A673 (cell line): Measurements from ENCODE around the gene DLG5. TPM values are rescaled to one million over a fixed set of nuclear protein-coding genes. Genes with fewer than 3 reads are reported as not detected.

Source experiments
- BruUV-seq: library from RNA; stranded (reverse); fragments of 400-500 nt; replicated peaks from 2 replicates; lab custom pipeline; 2021; lab: Mats Ljungman, UMichigan
- CTCF ChIA-PET: fragments of 300-600 bp; sonication (Branson Sonifier 250); formaldehyde crosslinking; loops from one replicate; lab custom pipeline; 2022; ENCODE audit warnings: antibody characterized with exemption; lab: Charles Lee
- POLR2A ChIA-PET: fragments of 300-600 bp; sonication (Branson Sonifier 250); formaldehyde crosslinking; loops from one replicate; lab custom pipeline; 2022; ENCODE audit warnings: antibody characterized with exemption; ENCODE audit not compliant: low non-redundant PET; lab: Charles Lee
- DNase-seq: peaks from one replicate; pipeline ENCODE4 v3.0.0-alpha.2; 2015; ENCODE audit warnings: low spot score
- H3K27ac ChIP-seq: fragments of 200-600 bp; sonication (generic); 2 replicates; pipeline ENCODE4 v1.5.1; 2016; ENCODE audit warnings: mixed run types, low read depth, mild to moderate bottlenecking, mixed read lengths, antibody characterized with exemption, low read length; ENCODE audit not compliant: poor library complexity, severe bottlenecking
- H3K27me3 ChIP-seq: fragments of 200-600 bp; sonication (generic); replicated peaks from 2 replicates; pipeline ENCODE4 v1.6.1; 2017; ENCODE audit warnings: mixed run types, low read depth, mild to moderate bottlenecking, mixed read lengths, antibody characterized with exemption, low read length; ENCODE audit not compliant: insufficient read depth, poor library complexity
- H3K36me3 ChIP-seq: fragments of 200-600 bp; sonication (generic); 2 replicates; pipeline ENCODE4 v1.6.1; 2016; ENCODE audit warnings: mixed run types, mild to moderate bottlenecking, mixed read lengths, antibody characterized with exemption, low read length; ENCODE audit not compliant: insufficient read depth, poor library complexity, severe bottlenecking
- H3K4me1 ChIP-seq: fragments of 200-600 bp; sonication (generic); 2 replicates; pipeline ENCODE4 v1.6.1; 2017; ENCODE audit warnings: mixed run types, mild to moderate bottlenecking, mixed read lengths, antibody characterized with exemption, low read length; ENCODE audit not compliant: insufficient read depth, poor library complexity, severe bottlenecking
- H3K4me3 ChIP-seq: fragments of 200-600 bp; sonication (generic); 2 replicates; pipeline ENCODE4 v1.5.1; 2016; ENCODE audit warnings: low read depth, mixed run types, mild to moderate bottlenecking, mixed read lengths, low read length; ENCODE audit not compliant: poor library complexity, severe bottlenecking
- H3K9me3 ChIP-seq: fragments of 200-600 bp; sonication (generic); 2 replicates; pipeline ENCODE4 v1.6.1; 2016; ENCODE audit warnings: mixed run types, low read depth, mild to moderate bottlenecking, mixed read lengths, antibody characterized with exemption, low read length; ENCODE audit not compliant: poor library complexity, severe bottlenecking
- EZH2 ChIP-seq: fragments of 200-600 bp; sonication (generic); IDR thresholded peaks from 2 replicates; pipeline ENCODE4 v1.6.1; 2017; ENCODE audit warnings: borderline replicate concordance, low read depth, mild to moderate bottlenecking, mixed read lengths, antibody characterized with exemption, low read length; ENCODE audit not compliant: poor library complexity, severe bottlenecking
- intact Hi-C: fragments of 100-400 bp; cut with micrococcal nuclease; formaldehyde crosslinking; loops from one replicate; pipeline ENCODE4 v1.10.0; 2022; ENCODE audit not compliant: unreplicated experiment
- total RNA-seq: library from RNA; stranded (reverse); gene quantifications from 2 replicates; pipeline ENCODE4 v1.2.3, GENCODE V29; 2021
- TF ChIP-seq, protein P1 (sequence below): fragments of 300-800, 200-600 bp; sonication (generic); conservative IDR thresholded peaks from 2 replicates; pipeline ENCODE4 v1.5.1; 2017; ENCODE audit warnings: low read depth, mild to moderate bottlenecking, antibody characterized with exemption, low read length, moderate library complexity, mixed read lengths

DLG5 gene
- total RNA-seq, 1 experiment from 2014 or later, result 44.0 TPM

DNA sequence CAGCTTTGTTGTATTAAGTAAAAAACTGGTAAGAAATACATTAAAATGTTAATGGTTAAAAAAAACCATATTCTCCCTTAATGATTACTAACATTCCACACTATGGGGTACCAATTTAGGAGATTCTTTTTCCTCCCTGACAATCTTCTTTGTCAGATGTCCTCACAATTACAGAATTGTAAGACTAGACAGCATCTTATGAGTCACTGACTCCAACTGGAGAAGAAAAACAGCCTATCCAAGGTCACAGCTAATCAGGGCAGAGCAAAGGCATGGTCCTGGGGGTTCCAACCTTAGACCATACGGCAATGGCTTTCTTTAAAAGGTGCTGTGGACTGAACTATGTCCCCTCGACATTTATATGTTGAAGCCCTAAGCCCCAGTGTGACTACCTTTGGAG, 127.6 kb downstream of the DLG5 start:
- no peak overlapping the region for H3K4me3 ChIP-seq
- no peak for DNase-seq
- H3K9me3 ChIP-seq, result no peaks in the 10 kb centered on the region
- peaks cover 7% of the 10 kb centered on the region for H3K36me3 ChIP-seq
- H3K4me1 ChIP-seq, result no peaks in the 10 kb centered on the region
- POLR2A ChIA-PET, result no interaction called here
- intact Hi-C loops, result no loop called here
- TF ChIP-seq EZH2, result no peak
- TF ChIP-seq, protein P1, sequence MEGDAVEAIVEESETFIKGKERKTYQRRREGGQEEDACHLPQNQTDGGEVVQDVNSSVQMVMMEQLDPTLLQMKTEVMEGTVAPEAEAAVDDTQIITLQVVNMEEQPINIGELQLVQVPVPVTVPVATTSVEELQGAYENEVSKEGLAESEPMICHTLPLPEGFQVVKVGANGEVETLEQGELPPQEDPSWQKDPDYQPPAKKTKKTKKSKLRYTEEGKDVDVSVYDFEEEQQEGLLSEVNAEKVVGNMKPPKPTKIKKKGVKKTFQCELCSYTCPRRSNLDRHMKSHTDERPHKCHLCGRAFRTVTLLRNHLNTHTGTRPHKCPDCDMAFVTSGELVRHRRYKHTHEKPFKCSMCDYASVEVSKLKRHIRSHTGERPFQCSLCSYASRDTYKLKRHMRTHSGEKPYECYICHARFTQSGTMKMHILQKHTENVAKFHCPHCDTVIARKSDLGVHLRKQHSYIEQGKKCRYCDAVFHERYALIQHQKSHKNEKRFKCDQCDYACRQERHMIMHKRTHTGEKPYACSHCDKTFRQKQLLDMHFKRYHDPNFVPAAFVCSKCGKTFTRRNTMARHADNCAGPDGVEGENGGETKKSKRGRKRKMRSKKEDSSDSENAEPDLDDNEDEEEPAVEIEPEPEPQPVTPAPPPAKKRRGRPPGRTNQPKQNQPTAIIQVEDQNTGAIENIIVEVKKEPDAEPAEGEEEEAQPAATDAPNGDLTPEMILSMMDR, result no peak
- H3K27ac ChIP-seq, result no peak overlapping the region
- CTCF ChIA-PET, result no interaction called here
- H3K27me3 ChIP-seq, result no peaks in the 10 kb centered on the region
- BruUV-seq, result no TSS peak

DNA sequence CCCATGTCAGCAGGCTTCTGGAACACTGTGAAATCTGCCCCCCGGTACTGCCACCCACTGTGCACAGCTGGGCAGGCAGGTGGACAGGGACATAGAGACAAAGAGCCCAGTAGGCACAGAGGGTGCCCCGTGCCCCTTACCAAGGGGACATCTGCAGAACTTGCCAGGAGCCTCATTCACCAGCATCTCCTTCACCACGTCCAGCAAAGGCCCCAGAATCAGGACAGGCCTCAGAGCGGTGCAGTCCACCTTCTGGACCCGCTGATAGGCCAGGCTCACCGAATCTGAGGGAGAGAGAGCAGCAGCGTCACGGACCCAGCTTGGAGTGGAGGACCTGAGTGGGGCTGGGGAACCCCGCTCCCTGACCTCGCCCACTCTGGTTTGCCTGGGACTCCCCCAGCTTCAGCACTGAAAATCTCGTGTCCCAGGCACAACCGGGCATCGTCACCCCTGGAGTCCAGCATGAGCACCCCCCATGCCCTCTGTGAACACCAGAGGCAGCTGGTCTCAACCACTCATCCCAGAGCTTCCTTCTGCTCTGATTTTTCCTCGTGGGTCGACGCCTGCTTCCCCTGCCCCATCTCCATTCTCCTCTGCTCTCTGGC, 130.1 kb downstream of the DLG5 start:
- no peaks in the 10 kb centered on the region for H3K9me3 ChIP-seq
- intact Hi-C loops, result no loop called here
- TF ChIP-seq EZH2, result no peak
- TF ChIP-seq, protein P1, result no peak
- H3K4me1 ChIP-seq, result no peaks in the 10 kb centered on the region
- H3K4me3 ChIP-seq, result no peak overlapping the region
- DNase-seq, result no peak
- no peaks in the 10 kb centered on the region for H3K27me3 ChIP-seq
- CTCF ChIA-PET, result no interaction called here
- peaks cover 6% of the 10 kb centered on the region for H3K36me3 ChIP-seq
- no TSS peak for BruUV-seq
- H3K27ac ChIP-seq, result no peak overlapping the region
- POLR2A ChIA-PET, result interaction anchor here (0.7 kb wide), 1 partner anchor 1017 kb away, joined by 4 read pairs; no protein-coding TSS in a partner anchor

DNA sequence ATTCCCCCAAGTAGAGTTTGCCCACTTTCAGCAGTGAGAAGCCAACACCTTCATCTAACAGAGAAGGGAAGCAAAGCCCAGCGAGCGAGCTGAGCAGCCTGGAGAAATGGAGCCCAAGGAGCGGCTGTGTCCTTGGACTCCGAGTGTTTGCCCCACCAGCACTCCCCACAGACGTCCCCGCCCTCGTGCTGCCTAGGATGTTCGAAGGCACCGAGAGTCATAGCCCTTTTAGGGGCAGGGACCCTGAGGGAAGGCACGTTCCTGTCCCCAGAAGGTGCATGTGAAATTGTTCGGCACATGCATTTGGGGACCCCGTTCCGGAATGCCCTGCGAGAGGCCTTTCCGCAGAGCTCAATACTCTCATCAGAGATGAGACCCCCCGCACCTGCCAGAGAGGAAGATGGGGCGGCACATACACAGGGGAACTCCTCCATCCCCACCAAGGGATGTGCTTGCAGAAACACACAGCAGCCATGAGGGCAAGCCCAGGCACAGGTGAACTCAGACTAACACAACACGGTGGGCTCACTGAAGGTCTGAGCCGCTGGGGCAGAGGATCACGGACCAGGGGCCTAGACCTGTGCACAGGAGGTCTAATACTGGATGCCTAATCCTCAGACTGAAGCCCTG, 131.0 kb downstream of the DLG5 start:
- CTCF ChIA-PET, result no interaction called here
- BruUV-seq, result no TSS peak
- TF ChIP-seq, protein P1, result no peak

More for the DNA sequence above, 131.0 kb downstream of the DLG5 start:
- POLR2A ChIA-PET, result no interaction called here
- H3K27me3 ChIP-seq, result no peaks in the 10 kb centered on the region
- H3K4me3 ChIP-seq, result no peak overlapping the region
- intact Hi-C loops, result no loop called here
- peaks cover 6% of the 10 kb centered on the region for H3K36me3 ChIP-seq
- no peaks in the 10 kb centered on the region for H3K4me1 ChIP-seq
- no peak for DNase-seq
- no peak overlapping the region for H3K27ac ChIP-seq
- H3K9me3 ChIP-seq, result no peaks in the 10 kb centered on the region
